GM21526 (cell line): Measurements from ENCODE around the gene CDH26.
"Not testable (repeated sequence)": the region's sequence is repeated elsewhere in the genome, so short reads cannot be mapped to it uniquely, and the experiment has no call there.

ENCODE experiments used
- ATAC-seq: cut with Tn5 transposase; IDR thresholded peaks from one replicate; pipeline ENCODE4 v1.9.1; 2021; ENCODE audit warnings: moderate library complexity; ENCODE audit not compliant: unreplicated experiment, low FRiP score

CDH26 gene

GRCh38 chr20:59940129-59940955 is 17.9 kb upstream of the CDH26 start, which contains the start of the genes FAM217B and PPP1R3D:
FAM217B (plus strand) TSS chr20:59940389; CDS start chr20:59943944, 3,555 bp downstream.
PPP1R3D (minus strand) TSS chr20:59940305; CDS start chr20:59939931, 374 bp downstream.
- ATAC-seq, result peak; percentile 94

GRCh38 chr20:59940956-59941294 is 17.3 kb upstream of the CDH26 start:
- no peak for ATAC-seq

- ATAC-seq, result no peak
Measured at GRCh38 chr20:59942245-59942644, 16.0 kb upstream of the CDH26 start.

GRCh38 chr20:59944726-59945125 is 13.5 kb upstream of the CDH26 start:
- ATAC-seq, result no peak

GRCh38 chr20:59945175-59945574 is 13.0 kb upstream of the CDH26 start:
- ATAC-seq, result no peak

- no peak for ATAC-seq
Measured at GRCh38 chr20:59945731-59946130, 12.5 kb upstream of the CDH26 start.

- no peak for ATAC-seq
Measured at GRCh38 chr20:59947376-59947775, 10.8 kb upstream of the CDH26 start.

GRCh38 chr20:59948212-59948611 is 10.0 kb upstream of the CDH26 start:
- no peak for ATAC-seq

GRCh38 chr20:59948828-59949720 is 9.1 kb upstream of the CDH26 start:
- peak; percentile 63 for ATAC-seq

- ATAC-seq, result no peak
Measured at GRCh38 chr20:59949911-59950310, 8.3 kb upstream of the CDH26 start.

GRCh38 chr20:59954718-59955117 is 3.5 kb upstream of the CDH26 start:
- no peak for ATAC-seq

GRCh38 chr20:59955131-59955796 is 3.0 kb upstream of the CDH26 start:
- no peak for ATAC-seq

GRCh38 chr20:59957568-59957967 is 655 bp upstream of the CDH26 start:
- ATAC-seq, result not testable (repeated sequence)

GRCh38 chr20:59958626-59959025 is 403 bp downstream of the CDH26 start:
- no peak for ATAC-seq

- ATAC-seq, result no peak
Measured at GRCh38 chr20:59961423-59961822, 3.2 kb downstream of the CDH26 start.

GRCh38 chr20:59962155-59962554 is 3.9 kb downstream of the CDH26 start:
- no peak for ATAC-seq

GRCh38 chr20:59966428-59966827 is 8.2 kb downstream of the CDH26 start:
- ATAC-seq, result no peak

- ATAC-seq, result no peak
Measured at GRCh38 chr20:59971428-59971827, 13.2 kb downstream of the CDH26 start.

GRCh38 chr20:59972037-59972801 is 14.0 kb downstream of the CDH26 start:
- ATAC-seq, result no peak

GRCh38 chr20:59976156-59976782 is 18.0 kb downstream of the CDH26 start:
- ATAC-seq, result no peak
